HG02642 (cell line): ENCODE measurements around the gene GAB4.

Experiments used
- ATAC-seq: cut with Tn5 transposase; IDR thresholded peaks from one replicate; pipeline ENCODE4 v1.9.1; 2021; ENCODE audit warnings: mild to moderate bottlenecking; ENCODE audit not compliant: unreplicated experiment, poor library complexity

Gene GAB4

GRCh38 chr22:16988257-16988656 lies 19.8 kb downstream of the GAB4 start:
- ATAC-seq, result no peak

GRCh38 chr22:16987822-16988221 lies 20.2 kb downstream of the GAB4 start:
- no peak for ATAC-seq

- no peak for ATAC-seq
Observed at GRCh38 chr22:16975155-16975885, 32.7 kb downstream of the GAB4 start.

GRCh38 chr22:16974298-16975084 lies 33.5 kb downstream of the GAB4 start:
- ATAC-seq, result no peak

- no peak for ATAC-seq
Observed at GRCh38 chr22:16973591-16974297, 34.3 kb downstream of the GAB4 start.

- ATAC-seq, result no peak
Observed at GRCh38 chr22:16972311-16972710, 35.7 kb downstream of the GAB4 start.

- no peak for ATAC-seq
Observed at GRCh38 chr22:16970446-16970845, 37.6 kb downstream of the GAB4 start.

GRCh38 chr22:16969508-16970327 lies 38.3 kb downstream of the GAB4 start:
- ATAC-seq, result no peak

GRCh38 chr22:16968218-16968595 lies 39.8 kb downstream of the GAB4 start:
- ATAC-seq, result no peak

GRCh38 chr22:16967453-16968217 lies 40.4 kb downstream of the GAB4 start:
- ATAC-seq, result no peak

GRCh38 chr22:16966251-16966650 lies 41.8 kb downstream of the GAB4 start:
- ATAC-seq, result no peak

GRCh38 chr22:16965560-16965959 lies 42.5 kb downstream of the GAB4 start:
- no peak for ATAC-seq

- ATAC-seq, result no peak
Observed at GRCh38 chr22:16965083-16965482, 42.9 kb downstream of the GAB4 start.

GRCh38 chr22:16964366-16964765 lies 43.7 kb downstream of the GAB4 start:
- no peak for ATAC-seq

GRCh38 chr22:16963189-16963945 lies 44.7 kb downstream of the GAB4 start:
- ATAC-seq, result no peak

GRCh38 chr22:16962501-16962900 lies 45.5 kb downstream of the GAB4 start:
- ATAC-seq, result no peak

GRCh38 chr22:16961477-16962186 lies 46.4 kb downstream of the GAB4 start:
- no peak for ATAC-seq

GRCh38 chr22:16960884-16961249 lies 47.2 kb downstream of the GAB4 start:
- ATAC-seq, result no peak
